H1 (cell line): Measurements from ENCODE around the gene RAD51B. TPM values are rescaled to one million over a fixed set of nuclear protein-coding genes. Genes with fewer than 3 reads are reported as not detected.
A peak's percentile ranks its signal among the peaks of the same experiment; 100 is the strongest.

Experiments
- CTCF ChIA-PET: fragments of 300-600 bp; sonication (Branson Sonifier 250); formaldehyde crosslinking; loops from one replicate; lab custom pipeline; 2021; ENCODE audit not compliant: partially characterized antibody; lab: Charles Lee
- POLR2A ChIA-PET: fragments of 300-600 bp; sonication (Branson Sonifier 250); formaldehyde crosslinking; loops from one replicate; lab custom pipeline; 2021; ENCODE audit warnings: inconsistent platforms; ENCODE audit not compliant: partially characterized antibody; lab: Charles Lee
- DNase-seq, 2 experiments: peaks; one replicate each; pipeline versions ENCODE4 v3.0.0 to v3.0.0-alpha.2; 2010 to 2022; ENCODE audit warnings: low spot score in 2 of 2, low read depth in 1 of 2, mixed read lengths in 1 of 2
- FAIRE-seq: peaks from 2 replicates; lab custom pipeline; 2011; peaks lifted over from hg19 to GRCh38; lab: Jason Lieb, UNC
- H2AFZ ChIP-seq: 2 replicates; pipeline ENCODE4 v1.8.1; 2012; ENCODE audit warnings: low read length, inconsistent platforms
- H2AK5ac ChIP-seq: 2 replicates; pipeline ENCODE4 v1.6.1; 2013; ENCODE audit warnings: low read depth, low read length
- H2BK120ac ChIP-seq: replicated peaks from 2 replicates; pipeline ENCODE3; 2013; ENCODE audit warnings: low read depth, low read length, inconsistent platforms
- H2BK12ac ChIP-seq: 2 replicates; pipeline ENCODE4 v1.6.1; 2013; ENCODE audit warnings: low read depth, low read length
- H2BK15ac ChIP-seq: 2 replicates; pipeline ENCODE4 v1.6.1; 2013; ENCODE audit warnings: low read length
- H2BK20ac ChIP-seq: 2 replicates; pipeline ENCODE4 v1.6.1; 2013; ENCODE audit warnings: low read length
- H2BK5ac ChIP-seq: 2 replicates; pipeline ENCODE4 v1.6.1; 2013; ENCODE audit warnings: low read depth, low read length
- H3K14ac ChIP-seq: 2 replicates; pipeline ENCODE4 v1.6.1; 2013; ENCODE audit warnings: inconsistent platforms; ENCODE audit not compliant: insufficient read length
- H3K18ac ChIP-seq: 2 replicates; pipeline ENCODE4 v1.6.1; 2013; ENCODE audit warnings: low read length; ENCODE audit errors: extremely low read depth
- H3K23ac ChIP-seq: 2 replicates; pipeline ENCODE4 v1.6.1; 2013; ENCODE audit warnings: inconsistent platforms; ENCODE audit not compliant: insufficient read length
- H3K23me2 ChIP-seq: 2 replicates; pipeline ENCODE4 v1.6.1; 2013; ENCODE audit warnings: low read depth, low read length
- H3K27ac ChIP-seq: 2 replicates; pipeline ENCODE4 v1.6.1; 2011; ENCODE audit warnings: low read depth, low read length, inconsistent platforms
- H3K27me3 ChIP-seq, 4 experiments: replicated peaks in 1 of 4; 1 replicate in 1 of 4; 2 replicates in 3 of 4; pipeline versions ENCODE4 v1.6.1 to v1.8.1; 2011 to 2013; ENCODE audit warnings: low read length in 3 of 4, mild to moderate bottlenecking in 3 of 4, inconsistent platforms in 2 of 4, mixed read lengths in 2 of 4, moderate library complexity in 1 of 4; ENCODE audit not compliant: control insufficient read depth in 3 of 4, insufficient read depth in 3 of 4; ENCODE audit errors: extremely low read depth in 1 of 4
- H3K36me3 ChIP-seq, 4 experiments: 2 replicates each; pipeline versions ENCODE4 v1.6.1 to v1.8.1; 2011 to 2013; ENCODE audit warnings: mild to moderate bottlenecking in 4 of 4, low read length in 3 of 4, moderate library complexity in 2 of 4, control low read depth in 1 of 4, inconsistent platforms in 1 of 4; ENCODE audit not compliant: insufficient read depth in 4 of 4, control insufficient read depth in 2 of 4
- H3K4ac ChIP-seq: replicated peaks from 2 replicates; pipeline ENCODE3; 2013; ENCODE audit warnings: low read length, low read depth, mixed read lengths, inconsistent platforms; ENCODE audit not compliant: insufficient read length
- H3K4me1 ChIP-seq, 4 experiments: replicated peaks in 1 of 4; 1 replicate in 1 of 4; 2 replicates in 3 of 4; pipeline versions ENCODE4 v1.6.1 to v1.8.1; 2011 to 2013; ENCODE audit warnings: low read length in 3 of 4, inconsistent platforms in 2 of 4, mixed read lengths in 1 of 4; ENCODE audit not compliant: insufficient read depth in 4 of 4, control insufficient read depth in 3 of 4
- H3K4me2 ChIP-seq, 2 experiments: 2 replicates each; pipeline versions ENCODE4 v1.6.1 to v1.8.1; 2011 to 2013; ENCODE audit warnings: low read depth in 2 of 2, low read length in 2 of 2, control low read depth in 1 of 2, inconsistent platforms in 1 of 2, mild to moderate bottlenecking in 1 of 2; ENCODE audit not compliant: insufficient read depth in 1 of 2
- H3K4me3 ChIP-seq, 4 experiments: fragments of 200-600, 300-600 bp in 1 of 4; sonication (generic), shearing (Covaris generic), sonication (Bioruptor Twin) in 1 of 4; 2 replicates each; pipeline versions ENCODE4 v1.5.1 to v1.8.1; 2011 to 2016; ENCODE audit warnings: low read length in 4 of 4, low read depth in 3 of 4, control low read depth in 2 of 4, inconsistent platforms in 2 of 4, mild to moderate bottlenecking in 2 of 4, mixed read lengths in 1 of 4, moderate library complexity in 1 of 4; ENCODE audit not compliant: insufficient read depth in 2 of 4; ENCODE audit errors: extremely low read depth in 1 of 4
- H3K56ac ChIP-seq: replicated peaks from 2 replicates; pipeline ENCODE3; 2013; ENCODE audit warnings: low read depth, mild to moderate bottlenecking, mixed read lengths, low read length, inconsistent platforms; ENCODE audit not compliant: insufficient read length
- H3K79me1 ChIP-seq: 2 replicates; pipeline ENCODE4 v1.6.1; 2013; ENCODE audit warnings: low read depth, low read length, control low read depth
- H3K79me2 ChIP-seq, 2 experiments: 2 replicates each; pipeline versions ENCODE4 v1.6.1 to v1.8.1; 2012 to 2013; ENCODE audit warnings: low read length in 2 of 2, mild to moderate bottlenecking in 2 of 2, inconsistent platforms in 1 of 2; ENCODE audit not compliant: insufficient read depth in 2 of 2, control insufficient read depth in 1 of 2
- H3K9ac ChIP-seq, 4 experiments: replicated peaks in 1 of 4; 1 replicate in 1 of 4; 2 replicates in 3 of 4; pipeline versions ENCODE4 v1.6.1 to v1.8.1; 2011 to 2013; ENCODE audit warnings: low read depth in 3 of 4, low read length in 3 of 4, control low read depth in 2 of 4, mild to moderate bottlenecking in 2 of 4, moderate library complexity in 2 of 4, inconsistent platforms in 1 of 4; ENCODE audit errors: extremely low read depth in 1 of 4
- H3K9me3 ChIP-seq, 2 experiments: 2 replicates each; pipeline versions ENCODE4 v1.6.1 to v1.8.1; 2012 to 2013; ENCODE audit warnings: mild to moderate bottlenecking in 2 of 2, moderate library complexity in 2 of 2, control low read depth in 1 of 2, inconsistent platforms in 1 of 2, low read depth in 1 of 2, low read length in 1 of 2, mixed read lengths in 1 of 2; ENCODE audit not compliant: insufficient read depth in 2 of 2
- H4K20me1 ChIP-seq, 2 experiments: replicated peaks in 1 of 2; 2 replicates each; pipeline versions ENCODE3 to v1.8.1; 2011 to 2013; ENCODE audit warnings: inconsistent platforms in 2 of 2, low read length in 2 of 2, mild to moderate bottlenecking in 1 of 2; ENCODE audit not compliant: insufficient read depth in 2 of 2, control insufficient read depth in 1 of 2
- H4K5ac ChIP-seq: 2 replicates; pipeline ENCODE4 v1.6.1; 2013; ENCODE audit warnings: low read length, low read depth, mixed read lengths, inconsistent platforms; ENCODE audit not compliant: insufficient read length
- H4K8ac ChIP-seq: 2 replicates; pipeline ENCODE4 v1.8.0; 2013; ENCODE audit warnings: mild to moderate bottlenecking, moderate library complexity, low read length, inconsistent platforms; ENCODE audit not compliant: insufficient read depth; ENCODE audit errors: extremely low read depth
- H4K91ac ChIP-seq: replicated peaks from 2 replicates; pipeline ENCODE3; 2013; ENCODE audit warnings: low read length, mixed read lengths, inconsistent platforms; ENCODE audit not compliant: insufficient read length
- CREB1 ChIP-seq: IDR thresholded peaks from 2 replicates; pipeline ENCODE4 v1.6.1; 2012; ENCODE audit warnings: inconsistent platforms
- CTBP2 ChIP-seq: IDR thresholded peaks from 2 replicates; pipeline ENCODE4 v1.7.0; 2011; ENCODE audit warnings: borderline replicate concordance, mild to moderate bottlenecking, moderate library complexity, mixed read lengths, low read length; ENCODE audit not compliant: insufficient read depth, insufficient read length
- EZH2 ChIP-seq: fragments of 200-600 bp; sonication (generic); IDR thresholded peaks from 2 replicates; pipeline ENCODE4 v1.7.1; 2012; ENCODE audit warnings: low read depth, mild to moderate bottlenecking, moderate library complexity, low read length, inconsistent platforms; ENCODE audit not compliant: severe bottlenecking
- JUND ChIP-seq: IDR thresholded peaks from 2 replicates; pipeline ENCODE4 v1.6.1; 2011; ENCODE audit warnings: mild to moderate bottlenecking, improper control_type of control experiment, low read length
- RBBP5 ChIP-seq: IDR thresholded peaks from 2 replicates; pipeline ENCODE4 v1.7.1; 2012; ENCODE audit warnings: low read depth, mild to moderate bottlenecking, inconsistent platforms, low read length, moderate library complexity, borderline replicate concordance
- SIN3A ChIP-seq, 2 experiments: IDR thresholded peaks in 1 of 2; conservative IDR thresholded peaks in 1 of 2; 2 replicates each; pipeline ENCODE4 v1.6.1; 2011 to 2012; ENCODE audit warnings: low read length in 2 of 2, improper control_type of control experiment in 1 of 2, low read depth in 1 of 2, mild to moderate bottlenecking in 1 of 2
- SIX5 ChIP-seq: IDR thresholded peaks from 2 replicates; pipeline ENCODE4 v1.6.1; 2011; ENCODE audit warnings: mild to moderate bottlenecking, low read depth, low read length
- SP4 ChIP-seq: IDR thresholded peaks from 2 replicates; pipeline ENCODE4 v1.6.1; 2012; ENCODE audit warnings: low read length, inconsistent platforms
- WGBS, 2 experiments: shearing (Covaris generic) in 1 of 2; methylation state at CpG; one replicate each; pipeline versions ENCODE4 v1.1.6 to v1.1.7; 2013 to 2015; ENCODE audit warnings: low lambda C conversion rate in 2 of 2, mixed read lengths in 2 of 2, inconsistent platforms in 1 of 2, low coverage in 1 of 2, missing lambda C conversion rate in 1 of 2; ENCODE audit not compliant: insufficient replicate concordance in 2 of 2, insufficient coverage in 1 of 2, insufficient read length in 1 of 2; ENCODE audit errors: extremely low coverage in 1 of 2, missing lambda C conversion rate in 1 of 2; 5-methylcytosine and 5-hydroxymethylcytosine counted together
- polyA plus RNA-seq, 7 experiments: library from polyadenylated mRNA; depleted of rRNA in 3 of 7; stranded (reverse) in 5 of 7; unstranded in 2 of 7; fragments of >200 nt in 5 of 7; fragments of 200-250 nt in 2 of 7; gene quantifications; 1 replicate in 5 of 7; 2 replicates in 1 of 7; 4 replicates in 1 of 7; pipeline versions ENCODE4 v1.2.1 to v1.2.3, GENCODE V29; 2011 to 2013; ENCODE audit warnings: missing spikeins in 2 of 7, mixed read lengths in 2 of 7
- total RNA-seq: library from RNA; stranded (reverse); fragmentation: NEBNext Ultra II Directional; extraction: Animal tissue kit (Norgen Biotek cat#: 25700); gene quantifications from 2 replicates; pipeline ENCODE4 v1.2.1, GENCODE V29; 2021
- TF ChIP-seq, protein P1 (sequence below): IDR thresholded peaks from 2 replicates; pipeline ENCODE4 v1.6.1; 2012; ENCODE audit warnings: inconsistent platforms

RAD51B gene
- total and polyA plus RNA-seq, 2 of the 8 experiments (the other 6 are each of a cell fraction or from before 2014, with no cell fraction given), result 3.9 to 14.9 TPM

GRCh38 chr14:68471029-68471963, 651.7 kb downstream of the RAD51B start:
- Histone ChIP-seq H4K20me1 (no peaks in the 10 kb centered on the region), H3K27me3 (no peaks in the 10 kb centered on the region), H2BK12ac (peak overlapping the region; percentile 82; the same call in 1 of the 2 replicates), H3K9ac (no peak overlapping the region), H3K9me3 (no peaks in the 10 kb centered on the region), H3K79me1 (no peaks in the 10 kb centered on the region), H3K23ac (no peak overlapping the region), H3K18ac (peak overlapping the region; percentile 9), H4K91ac (peak overlapping the region; percentile 98), H3K4ac (peak overlapping the region; percentile 59), H2AK5ac (peak overlapping the region; percentile 91; the same call in 1 of the 2 replicates), H4K8ac (peak overlapping the region; percentile 4; the same call in 1 of the 2 replicates), H3K4me3 (peak overlapping the region in 1 of 4 experiments; percentile 14; a peak in 3 of 8 replicates), H3K27ac (peak overlapping the region; percentile 62; the same call in 1 of the 2 replicates), H2BK5ac (peak overlapping the region; percentile 93; the same call in 1 of the 2 replicates), H2AFZ (no peak overlapping the region), H3K4me1 (peaks cover 16 to 37% (median 30%) of the 10 kb centered on the region in 4 experiments), H3K14ac (no peak overlapping the region), H3K4me2 (peak overlapping the region; percentile 22 to 40), H3K36me3 (no peaks in the 10 kb centered on the region), H3K23me2 (no peaks in the 10 kb centered on the region), H2BK20ac (peak overlapping the region; percentile 74; the same call in 1 of the 2 replicates), H3K79me2 (no peaks in the 10 kb centered on the region), H2BK120ac (peak overlapping the region; percentile 88), H4K5ac (peak overlapping the region; percentile 46), H2BK15ac (0 out of 2 replicates have a peak overlapping the region, but pooled peaks have one; percentile 73), H3K56ac (no peak overlapping the region)
- DNase-seq (peak; percentile 52 to 65), FAIRE-seq (peak; percentile 87)
- WGBS, 2 experiments, result 28% methylated on average over 11 of the region's 12 CpGs; no CpG with 5 or more reads in 1 of the 2 experiments
- CTCF ChIA-PET, result interaction anchor here (0.6 to 1.5 kb wide), 11 partner anchors 12 to 537 kb away, joined by 3 to 6 read pairs (median 3); no protein-coding TSS in a partner anchor
- POLR2A ChIA-PET, result interaction anchor here (0.9 to 2.1 kb wide), 10 partner anchors 11 to 345 kb away, joined by 3 to 9 read pairs (median 5); partner anchors contain the start of gene ZFP36L1
- TF ChIP-seq CREB1 (no peak), SP4 (no peak), SIN3A (conservative IDR thresholded peaks at IDR 0.05 in 1 of 2, IDR thresholded peaks at IDR 0.05 in 1 of 2; ENCODE audit: low read depth in 1 of 2, low read length in 2 of 2) (no peak), JUND (0 out of 2 replicates have a peak, but pooled peaks have one; percentile 22), SIX5 (no peak), RBBP5 (no peak), EZH2 (peak; percentile 18), CTBP2 (peak; percentile 51)
- TF ChIP-seq, protein P1, sequence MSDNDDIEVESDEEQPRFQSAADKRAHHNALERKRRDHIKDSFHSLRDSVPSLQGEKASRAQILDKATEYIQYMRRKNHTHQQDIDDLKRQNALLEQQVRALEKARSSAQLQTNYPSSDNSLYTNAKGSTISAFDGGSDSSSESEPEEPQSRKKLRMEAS, result no peak
